ENCODE data around the gene RNF220.

GRCh38 chr1:44659566-44659965 is 254.5 kb downstream of the RNF220 start:
- TF ChIP-seq USF2 (IDR thresholded peaks at IDR 0.05; ENCODE audit: low read depth, low read length) = no peak
- TF ChIP-seq, protein P1, sequence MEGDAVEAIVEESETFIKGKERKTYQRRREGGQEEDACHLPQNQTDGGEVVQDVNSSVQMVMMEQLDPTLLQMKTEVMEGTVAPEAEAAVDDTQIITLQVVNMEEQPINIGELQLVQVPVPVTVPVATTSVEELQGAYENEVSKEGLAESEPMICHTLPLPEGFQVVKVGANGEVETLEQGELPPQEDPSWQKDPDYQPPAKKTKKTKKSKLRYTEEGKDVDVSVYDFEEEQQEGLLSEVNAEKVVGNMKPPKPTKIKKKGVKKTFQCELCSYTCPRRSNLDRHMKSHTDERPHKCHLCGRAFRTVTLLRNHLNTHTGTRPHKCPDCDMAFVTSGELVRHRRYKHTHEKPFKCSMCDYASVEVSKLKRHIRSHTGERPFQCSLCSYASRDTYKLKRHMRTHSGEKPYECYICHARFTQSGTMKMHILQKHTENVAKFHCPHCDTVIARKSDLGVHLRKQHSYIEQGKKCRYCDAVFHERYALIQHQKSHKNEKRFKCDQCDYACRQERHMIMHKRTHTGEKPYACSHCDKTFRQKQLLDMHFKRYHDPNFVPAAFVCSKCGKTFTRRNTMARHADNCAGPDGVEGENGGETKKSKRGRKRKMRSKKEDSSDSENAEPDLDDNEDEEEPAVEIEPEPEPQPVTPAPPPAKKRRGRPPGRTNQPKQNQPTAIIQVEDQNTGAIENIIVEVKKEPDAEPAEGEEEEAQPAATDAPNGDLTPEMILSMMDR (conservative IDR thresholded peaks at IDR 0.05; ENCODE audit: low read depth, low read length) = no peak
- no peak for TF ChIP-seq POLR2A (IDR thresholded peaks at IDR 0.05; ENCODE audit: low read depth, low read length)
- TF ChIP-seq MXI1 (IDR thresholded peaks at IDR 0.05; ENCODE audit: borderline replicate concordance, low read depth, low read length) = no peak
- no peak for TF ChIP-seq RAD21 (IDR thresholded peaks at IDR 0.05; ENCODE audit: low read length)
- TF ChIP-seq BHLHE40 (IDR thresholded peaks at IDR 0.05; ENCODE audit: low read depth, low read length) = no peak
- TF ChIP-seq CEBPB (IDR thresholded peaks at IDR 0.05; ENCODE audit: low read depth, low read length) = no peak
- no peak for TF ChIP-seq CHD1 (IDR thresholded peaks at IDR 0.05; ENCODE audit: low read depth, low read length)
- no peak for TF ChIP-seq MAZ (IDR thresholded peaks at IDR 0.05; ENCODE audit: borderline replicate concordance, low read depth, low read length)
- no peak for TF ChIP-seq SMC3 (IDR thresholded peaks at IDR 0.05; ENCODE audit: low read depth, low read length)
- TF ChIP-seq, protein P2, sequence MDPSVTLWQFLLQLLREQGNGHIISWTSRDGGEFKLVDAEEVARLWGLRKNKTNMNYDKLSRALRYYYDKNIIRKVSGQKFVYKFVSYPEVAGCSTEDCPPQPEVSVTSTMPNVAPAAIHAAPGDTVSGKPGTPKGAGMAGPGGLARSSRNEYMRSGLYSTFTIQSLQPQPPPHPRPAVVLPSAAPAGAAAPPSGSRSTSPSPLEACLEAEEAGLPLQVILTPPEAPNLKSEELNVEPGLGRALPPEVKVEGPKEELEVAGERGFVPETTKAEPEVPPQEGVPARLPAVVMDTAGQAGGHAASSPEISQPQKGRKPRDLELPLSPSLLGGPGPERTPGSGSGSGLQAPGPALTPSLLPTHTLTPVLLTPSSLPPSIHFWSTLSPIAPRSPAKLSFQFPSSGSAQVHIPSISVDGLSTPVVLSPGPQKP (IDR thresholded peaks at IDR 0.05; ENCODE audit: borderline replicate concordance, low read depth, low read length) = no peak
- no peak for TF ChIP-seq RFX5 (IDR thresholded peaks at IDR 0.05; ENCODE audit: low read depth, low read length)
- no peak for TF ChIP-seq FOS (IDR thresholded peaks at IDR 0.05; ENCODE audit: low read depth, low read length)
- no peak for TF ChIP-seq RCOR1 (IDR thresholded peaks at IDR 0.05; ENCODE audit: insufficient replicate concordance, low read length)
